NCI-H748 (cell line): Measurements from ENCODE around the gene POMT2.
A peak's percentile ranks its signal among the peaks of the same experiment; 100 is the strongest.
"Not testable (repeated sequence)": the region's sequence is repeated elsewhere in the genome, so short reads cannot be mapped to it uniquely, and the experiment has no call there.

Experiments
- DNase-seq: peaks from one replicate; lab custom pipeline; 2025; ENCODE audit not compliant: unreplicated experiment; lab: John Stamatoyannopoulos, UW

Gene POMT2

GRCh38 chr14:77320238-77320935, at the start of gene POMT2:
Gene POMT2 (minus strand): TSS chr14:77320883. CDS start chr14:77320681, 202 bp downstream.
- peak; percentile 94 for DNase-seq

- DNase-seq: no peak
These were observed 48.6 kb upstream of the POMT2 start for GRCh38 chr14:77369285-77369684.

- DNase-seq: no peak
These were observed 43.5 kb upstream of the POMT2 start for GRCh38 chr14:77364146-77364545.

GRCh38 chr14:77359626-77360025, 38.9 kb upstream of the POMT2 start:
- no peak for DNase-seq

GRCh38 chr14:77356899-77357298, 36.2 kb upstream of the POMT2 start:
- DNase-seq: no peak

GRCh38 chr14:77355811-77356210, 35.1 kb upstream of the POMT2 start:
- no peak for DNase-seq

- DNase-seq: no peak
These were observed 32.9 kb upstream of the POMT2 start for GRCh38 chr14:77353469-77354141.

GRCh38 chr14:77347751-77348150, 27.1 kb upstream of the POMT2 start:
- no peak for DNase-seq

GRCh38 chr14:77346495-77346894, 25.8 kb upstream of the POMT2 start:
- no peak for DNase-seq

- DNase-seq: no peak
These were observed 23.8 kb upstream of the POMT2 start for GRCh38 chr14:77344377-77344996.

GRCh38 chr14:77343662-77344061, 23.0 kb upstream of the POMT2 start:
- no peak for DNase-seq

GRCh38 chr14:77342726-77343397, 22.2 kb upstream of the POMT2 start:
- DNase-seq: no peak

- no peak for DNase-seq
These were observed 19.7 kb upstream of the POMT2 start for GRCh38 chr14:77340389-77340788.

GRCh38 chr14:77339407-77339806, 18.7 kb upstream of the POMT2 start:
- DNase-seq: no peak

GRCh38 chr14:77338302-77338701, 17.6 kb upstream of the POMT2 start:
- DNase-seq: no peak

GRCh38 chr14:77337880-77338279, 17.2 kb upstream of the POMT2 start:
- no peak for DNase-seq

GRCh38 chr14:77337255-77337654, 16.6 kb upstream of the POMT2 start:
- not testable (repeated sequence) for DNase-seq

- no peak for DNase-seq
These were observed 14.9 kb upstream of the POMT2 start for GRCh38 chr14:77335576-77335975.

GRCh38 chr14:77329872-77330271, 9.2 kb upstream of the POMT2 start:
- no peak for DNase-seq

- no peak for DNase-seq
These were observed 6.4 kb upstream of the POMT2 start for GRCh38 chr14:77327111-77327510.

GRCh38 chr14:77325746-77326094, 5.0 kb upstream of the POMT2 start:
- DNase-seq: no peak
